ENCODE measurements around the gene ERBB2. TPM values are rescaled to one million over a fixed set of nuclear protein-coding genes. Genes with fewer than 3 reads are reported as not detected.

ERBB2 gene
- total RNA-seq (2021; fragmentation: NEBNext Ultra II Directional; extraction: Animal tissue kit (Norgen Biotek cat#: 25700)) = 394 and 403 TPM in 2 replicates
- 183 and 278 TPM in 2 replicates for polyA plus RNA-seq (2011; rRNA removed)
- 174 TPM for polyA plus RNA-seq (2011; cell fraction: cytosol; rRNA removed)
- 329 TPM for polyA plus RNA-seq (2011; cell fraction: nucleus; rRNA removed)
- polyA plus RNA-seq (2012, experiment 1 of 2) = 181 to 248 TPM (median 223 TPM) in 4 replicates
- polyA plus RNA-seq (2012, experiment 2 of 2) = 260 TPM
- 199 TPM for polyA plus RNA-seq (2013, experiment 1 of 2)
- polyA plus RNA-seq (2013, experiment 2 of 2) = 211 TPM
- 255 and 261 TPM in 2 replicates for polyA minus RNA-seq (2011; rRNA and poly(A)+ RNA removed)
- 264 TPM for polyA minus RNA-seq (2011; cell fraction: cytosol; rRNA and poly(A)+ RNA removed)
- 204 TPM for polyA minus RNA-seq (2011; cell fraction: nucleus; rRNA and poly(A)+ RNA removed)
- long read RNA-seq, experiment 1, full-length matches to known transcripts = 10 of 179 reads
- long read RNA-seq, experiment 1, partial matches to known transcripts = 152 of 179 reads
- long read RNA-seq, experiment 1, other reads (novel, unspliced or antisense) = 17 of 179 reads
- long read RNA-seq, experiment 2, partial matches to known transcripts = 12 of 12 reads
- long read RNA-seq, experiment 2, other reads (novel, unspliced or antisense) = 0 of 12 reads

GRCh38 chr17:39699818-39700147 is at the start of gene ERBB2:
TSS of gene ERBB2 (plus strand) at chr17:39700064. CDS start at chr17:39700239, 175 bp downstream.
- peak in 1 of 2 experiments; percentile 67 for DNase-seq (ENCODE audit: low read depth in 1 of 2, low spot score in 2 of 2)
- peak within 1 kb of the TSS; percentile 88 to 94 for H3K4me2 ChIP-seq (ENCODE audit: insufficient read depth in 1 of 2, low read depth in 2 of 2, low read length in 2 of 2)
- TF ChIP-seq EGR1 (IDR thresholded peaks at IDR 0.05; ENCODE audit: borderline replicate concordance, low read depth, low read length) (0 out of 2 replicates have a peak, but pooled peaks have one; percentile 30), CTBP2 (IDR thresholded peaks at IDR 0.05; ENCODE audit: borderline replicate concordance, insufficient read depth, insufficient read length, low read length) (no peak), ASH2L (IDR thresholded peaks at IDR 0.05; ENCODE audit: low read length) (peak; percentile 62), TAF7 (optimal IDR thresholded peaks at IDR 0.05; ENCODE audit: borderline replicate concordance, low read depth, low read length) (peak; percentile 55), CHD2 (IDR thresholded peaks at IDR 0.05; ENCODE audit: low read length) (no peak), RFX5 (IDR thresholded peaks at IDR 0.05; ENCODE audit: borderline replicate concordance, low read depth, low read length) (no peak), SIN3A (conservative IDR thresholded peaks at IDR 0.05 in 1 of 2, IDR thresholded peaks at IDR 0.05 in 1 of 2; ENCODE audit: low read depth in 1 of 2, low read length in 2 of 2) (peak in 1 of 2 experiments; percentile 53; a peak in 1 of 4 replicates), TAF1 (IDR thresholded peaks at IDR 0.05; ENCODE audit: low read depth, low read length) (peak; percentile 75), SRF (IDR thresholded peaks at IDR 0.05; ENCODE audit: low read depth, low read length) (no peak), TEAD4 (IDR thresholded peaks at IDR 0.05; ENCODE audit: low read depth, low read length) (peak; percentile 95), POLR2A (IDR thresholded peaks at IDR 0.05; ENCODE audit: control extremely low read depth in 1 of 2, low read depth in 2 of 2, low read length in 2 of 2) (peak in 1 of 2 experiments; percentile 59; a peak in 1 of 3 replicates)

More at GRCh38 chr17:39699818-39700147, at the start of gene ERBB2:
- no peak within 1 kb of the TSS for H3K23ac ChIP-seq (ENCODE audit: insufficient read length)
- H3K9ac ChIP-seq (replicated peaks in 1 of 4; ENCODE audit: extremely low read depth in 1 of 4, low read depth in 3 of 4, low read length in 3 of 4) = peak within 1 kb of the TSS; percentile 61 to 81 (median 72)
- ChIA-PET CTCF (ENCODE audit: partially characterized antibody) (interaction anchor here (0.7 to 52.4 kb wide), 16 partner anchors 9 to 124 kb away, joined by 3 to 1885 read pairs (median 4); partner anchors contain the start of genes MIEN1, PGAP3, PNMT and PPP1R1B), POLR2A (ENCODE audit: partially characterized antibody) (interaction anchor here (0.8 to 38.1 kb wide), 18 partner anchors 11 to 103 kb away, joined by 3 to 708 read pairs (median 4); partner anchors contain the start of genes MIEN1, PGAP3, PNMT and PPP1R1B)
- H2BK12ac ChIP-seq (ENCODE audit: low read depth, low read length) = 0 out of 2 replicates have a peak within 1 kb of the TSS, but pooled peaks have one; percentile 13
- peak within 1 kb of the TSS; percentile 68; the same call in 1 of the 2 replicates for H3K27ac ChIP-seq (ENCODE audit: low read depth, low read length)
- peak within 1 kb of the TSS; percentile 78 to 98 (median 89) for H3K4me3 ChIP-seq (ENCODE audit: extremely low read depth in 1 of 4, insufficient read depth in 2 of 4, low read depth in 3 of 4, low read length in 4 of 4)
- WGBS, 2 experiments (ENCODE audit: extremely low coverage in 1 of 2, insufficient coverage in 1 of 2, insufficient read length in 1 of 2, insufficient replicate concordance in 2 of 2, low coverage in 1 of 2, low lambda C conversion rate in 2 of 2, missing lambda C conversion rate in 1 of 2) = 1% methylated on average over 14 of the region's 20 CpGs; no CpG with 5 or more reads in 1 of the 2 experiments
- H2AFZ ChIP-seq (ENCODE audit: low read length) = no peak within 1 kb of the TSS
- H2BK15ac ChIP-seq (ENCODE audit: low read length) = no peak within 1 kb of the TSS
- no peak within 1 kb of the TSS for H2BK20ac ChIP-seq (ENCODE audit: low read length)
- peak within 1 kb of the TSS; percentile 76; the same call in 1 of the 2 replicates for H3K18ac ChIP-seq (ENCODE audit: extremely low read depth, low read length)
- peak within 1 kb of the TSS; percentile 67 for H4K91ac ChIP-seq (replicated peaks; ENCODE audit: insufficient read length, low read length)
- H4K5ac ChIP-seq (ENCODE audit: insufficient read length, low read depth, low read length) = peak within 1 kb of the TSS; percentile 60
- H3K4me1 ChIP-seq (replicated peaks in 1 of 4; ENCODE audit: control insufficient read depth in 3 of 4, insufficient read depth in 4 of 4, low read length in 3 of 4) = peaks cover 26 to 48% (median 33%) of the 10 kb centered on the region in 4 experiments
- H3K79me1 ChIP-seq (ENCODE audit: low read depth, low read length) = peaks cover 9% of the 10 kb centered on the region
- H2BK5ac ChIP-seq (ENCODE audit: low read depth, low read length) = peak within 1 kb of the TSS; percentile 92
- H3K4ac ChIP-seq (replicated peaks; ENCODE audit: insufficient read length, low read depth, low read length) = peak within 1 kb of the TSS; percentile 6
- H2BK120ac ChIP-seq (replicated peaks; ENCODE audit: low read depth, low read length) = no peak within 1 kb of the TSS
- H3K14ac ChIP-seq (ENCODE audit: insufficient read length) = no peak within 1 kb of the TSS
- no peak within 1 kb of the TSS for H2AK5ac ChIP-seq (ENCODE audit: low read depth, low read length)
- peaks cover 34 to 68% of the 10 kb centered on the region in 2 experiments for H3K79me2 ChIP-seq (ENCODE audit: control insufficient read depth in 1 of 2, insufficient read depth in 2 of 2, low read length in 2 of 2)
- H3K36me3 ChIP-seq (ENCODE audit: control insufficient read depth in 2 of 4, insufficient read depth in 4 of 4, low read length in 3 of 4) = no peaks in the 10 kb centered on the region
- peak within 1 kb of the TSS; percentile 80 for H3K56ac ChIP-seq (replicated peaks; ENCODE audit: insufficient read length, low read depth, low read length)
- peaks cover 13% of the 10 kb centered on the region for H3K23me2 ChIP-seq (ENCODE audit: low read depth, low read length)
- H4K20me1 ChIP-seq (replicated peaks in 1 of 2; ENCODE audit: control insufficient read depth in 1 of 2, insufficient read depth in 2 of 2, low read length in 2 of 2) = peaks cover 8 to 11% of the 10 kb centered on the region in 2 experiments
- H4K8ac ChIP-seq (ENCODE audit: extremely low read depth, insufficient read depth, low read length) = peak within 1 kb of the TSS; percentile 76
- H3K9me3 ChIP-seq (ENCODE audit: insufficient read depth in 2 of 2, low read depth in 1 of 2, low read length in 1 of 2) = no peaks in the 10 kb centered on the region
- H3K27me3 ChIP-seq (replicated peaks in 1 of 4; ENCODE audit: control insufficient read depth in 3 of 4, extremely low read depth in 1 of 4, insufficient read depth in 3 of 4, low read length in 3 of 4) = no peaks in the 10 kb centered on the region
- peak; percentile 13 for FAIRE-seq
